Measurements from ENCODE around the gene TTR.

TTR gene

GRCh38 chr18:31579375-31579774, 12.3 kb upstream of the TTR start:
- no peak for DNase-seq

DNA sequence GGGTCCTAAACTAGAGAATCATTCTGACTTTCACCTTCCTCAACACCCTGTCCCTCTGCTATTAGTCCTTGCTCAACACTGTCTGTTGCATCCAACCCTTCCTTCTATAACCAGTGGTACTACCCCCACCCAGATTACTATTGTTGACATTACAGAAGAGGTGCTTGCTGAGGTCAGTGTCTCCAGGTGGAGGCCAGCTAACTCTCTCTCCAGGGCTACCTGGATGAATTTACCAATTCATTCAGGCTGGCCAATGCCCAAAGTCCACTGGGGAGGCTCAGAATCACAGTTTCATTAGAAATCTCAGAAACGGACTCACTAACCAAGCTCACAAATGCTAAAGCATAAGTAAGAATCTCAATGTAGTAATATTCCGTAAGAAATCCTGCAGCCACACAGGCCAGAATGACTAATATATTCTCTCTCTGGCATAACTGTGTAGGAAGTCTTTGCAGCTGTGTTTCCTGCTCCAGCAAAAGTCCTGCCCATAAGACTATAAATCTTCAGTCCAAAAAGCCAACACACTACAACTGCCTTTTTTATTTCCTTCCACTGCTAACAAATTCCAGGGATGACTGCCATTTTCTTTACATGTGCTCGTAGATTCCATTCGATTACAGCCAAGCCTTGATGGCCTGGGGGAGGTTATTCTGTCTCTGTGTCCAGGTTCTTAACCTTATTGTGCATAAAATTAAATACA, 10.0 kb upstream of the TTR start:
- DNase-seq, result no peak

- no peak for DNase-seq
Measured at GRCh38 chr18:31583185-31583854, 8.4 kb upstream of the TTR start.

DNA sequence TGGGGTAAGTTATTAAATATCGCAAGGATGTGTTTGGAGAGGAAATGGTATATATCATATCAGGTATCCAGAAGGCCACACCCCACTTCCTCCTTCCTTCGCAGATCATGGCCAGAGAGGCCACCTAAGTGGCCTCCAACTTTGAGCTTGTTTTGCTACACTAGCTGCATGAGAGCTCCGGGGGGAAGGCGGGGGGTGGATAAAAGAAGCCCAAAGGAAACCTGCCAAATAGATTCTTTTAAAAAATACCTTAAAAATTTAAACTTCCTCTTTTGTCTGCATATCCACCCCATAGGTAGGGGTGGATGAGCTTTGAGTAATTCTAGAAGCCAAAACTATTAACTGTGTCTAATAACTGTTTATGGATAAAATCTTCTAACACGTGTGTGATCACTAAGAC, 5.7 kb upstream of the TTR start:
- DNase-seq, result no peak

- DNase-seq, result no peak
Measured at GRCh38 chr18:31586616-31587015, 5.1 kb upstream of the TTR start.

- no peak for DNase-seq
Measured at GRCh38 chr18:31587529-31587928, 4.1 kb upstream of the TTR start.

DNA sequence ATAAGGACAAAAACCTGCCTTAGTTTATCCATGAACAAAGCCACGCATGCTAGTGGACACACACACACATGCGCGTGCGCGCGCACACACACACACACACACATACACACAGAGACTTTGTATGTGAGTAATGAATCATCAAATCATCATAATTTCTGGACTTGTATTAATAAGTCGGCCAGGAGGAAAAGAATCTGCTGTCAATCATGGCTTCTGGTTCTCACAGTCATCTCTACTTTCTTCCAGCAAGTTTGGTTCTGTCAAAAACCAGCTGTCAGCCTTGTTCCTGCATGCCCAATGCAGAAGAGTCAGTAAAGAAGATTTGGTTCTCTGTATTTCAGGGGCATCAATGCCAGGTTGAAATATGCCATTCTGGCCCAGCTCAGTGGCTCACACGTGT, 1.1 kb upstream of the TTR start:
- no peak for DNase-seq

DNA sequence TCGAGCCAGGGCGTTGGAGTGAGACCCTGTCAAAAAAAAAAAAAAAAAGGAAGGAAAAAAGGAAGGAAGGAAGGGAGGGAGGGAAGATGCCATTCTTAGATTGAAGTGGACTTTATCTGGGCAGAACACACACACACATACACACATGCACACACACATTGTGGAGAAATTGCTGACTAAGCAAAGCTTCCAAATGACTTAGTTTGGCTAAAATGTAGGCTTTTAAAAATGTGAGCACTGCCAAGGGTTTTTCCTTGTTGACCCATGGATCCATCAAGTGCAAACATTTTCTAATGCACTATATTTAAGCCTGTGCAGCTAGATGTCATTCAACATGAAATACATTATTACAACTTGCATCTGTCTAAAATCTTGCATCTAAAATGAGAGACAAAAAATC, 564 bp upstream of the TTR start:
- no peak for DNase-seq

- no peak for DNase-seq
Measured at GRCh38 chr18:31592506-31593157, 955 bp downstream of the TTR start.

DNA sequence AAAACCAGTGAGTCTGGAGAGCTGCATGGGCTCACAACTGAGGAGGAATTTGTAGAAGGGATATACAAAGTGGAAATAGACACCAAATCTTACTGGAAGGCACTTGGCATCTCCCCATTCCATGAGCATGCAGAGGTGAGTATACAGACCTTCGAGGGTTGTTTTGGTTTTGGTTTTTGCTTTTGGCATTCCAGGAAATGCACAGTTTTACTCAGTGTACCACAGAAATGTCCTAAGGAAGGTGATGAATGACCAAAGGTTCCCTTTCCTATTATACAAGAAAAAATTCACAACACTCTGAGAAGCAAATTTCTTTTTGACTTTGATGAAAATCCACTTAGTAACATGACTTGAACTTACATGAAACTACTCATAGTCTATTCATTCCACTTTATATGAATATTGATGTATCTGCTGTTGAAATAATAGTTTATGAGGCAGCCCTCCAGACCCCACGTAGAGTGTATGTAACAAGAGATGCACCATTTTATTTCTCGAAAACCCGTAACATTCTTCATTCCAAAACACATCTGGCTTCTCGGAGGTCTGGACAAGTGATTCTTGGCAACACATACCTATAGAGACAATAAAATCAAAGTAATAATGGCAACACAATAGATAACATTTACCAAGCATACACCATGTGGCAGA, 3.6 kb downstream of the TTR start:
- no peak for DNase-seq

GRCh38 chr18:31596081-31596872, 4.6 kb downstream of the TTR start:
- DNase-seq, result no peak

- DNase-seq, result no peak
Measured at GRCh38 chr18:31598021-31598805, 6.5 kb downstream of the TTR start.

DNA sequence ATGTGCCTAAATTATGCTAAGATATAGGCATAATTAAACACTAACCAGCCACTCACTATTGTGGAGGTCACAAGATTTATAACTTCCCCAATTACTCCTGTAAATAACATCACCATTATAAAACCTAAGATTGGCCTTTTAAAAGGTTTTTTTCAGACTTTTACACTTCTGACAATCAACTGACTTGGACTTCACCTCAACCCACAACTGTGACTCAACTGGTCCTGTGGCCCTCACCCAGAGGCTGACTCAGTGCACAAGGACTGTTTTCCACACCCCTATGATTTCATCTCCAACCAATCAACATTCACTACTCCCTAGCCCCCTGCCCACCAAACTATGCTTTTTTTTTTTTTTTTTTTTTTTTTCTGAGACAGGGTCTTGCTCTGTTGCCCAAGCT, 11.6 kb downstream of the TTR start:
- DNase-seq, result no peak

- DNase-seq, result no peak
Measured at GRCh38 chr18:31606265-31606664, 14.6 kb downstream of the TTR start.

DNA sequence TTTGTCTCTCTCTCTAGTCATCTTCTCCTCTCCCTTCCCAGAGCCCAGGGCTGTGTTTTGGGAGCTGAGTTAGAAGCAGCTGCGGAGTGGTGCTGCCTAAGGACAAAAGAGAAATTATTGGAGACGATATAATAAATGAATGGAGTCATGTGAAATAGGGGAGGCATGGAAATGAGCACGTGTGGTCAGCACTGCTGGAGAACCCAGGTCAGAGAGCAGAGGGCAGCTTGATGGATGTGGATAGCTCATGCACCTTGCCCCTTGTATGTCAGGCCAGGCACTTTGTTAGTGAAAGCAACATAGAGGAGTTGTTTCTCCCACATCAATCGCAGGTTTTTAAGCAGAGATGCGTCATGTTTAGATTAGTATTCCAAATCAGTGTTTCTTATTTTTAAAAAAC, 15.7 kb downstream of the TTR start:
- DNase-seq, result no peak

DNA sequence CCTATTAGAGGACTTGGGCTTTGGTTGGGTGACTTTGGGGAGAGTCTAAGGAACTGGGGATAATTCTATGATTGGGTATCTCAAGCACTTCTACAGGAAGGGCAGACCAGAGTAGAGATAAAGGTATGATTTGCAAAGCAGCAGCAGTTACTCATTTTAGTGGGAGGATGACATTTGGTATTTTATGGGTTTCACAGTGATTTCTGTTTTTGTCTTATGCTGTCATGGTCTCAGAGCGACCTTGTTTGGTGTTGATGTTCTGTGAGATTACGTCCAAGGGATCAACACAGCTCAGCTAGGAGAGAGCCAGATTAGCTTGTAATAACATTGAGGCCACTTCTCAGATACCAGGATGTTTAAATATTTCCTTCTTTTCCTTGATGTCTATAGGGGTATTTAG, 18.2 kb downstream of the TTR start:
- no peak for DNase-seq

- peak; percentile 24 for DNase-seq
Measured at GRCh38 chr18:31610286-31611205, 18.9 kb downstream of the TTR start.

DNA sequence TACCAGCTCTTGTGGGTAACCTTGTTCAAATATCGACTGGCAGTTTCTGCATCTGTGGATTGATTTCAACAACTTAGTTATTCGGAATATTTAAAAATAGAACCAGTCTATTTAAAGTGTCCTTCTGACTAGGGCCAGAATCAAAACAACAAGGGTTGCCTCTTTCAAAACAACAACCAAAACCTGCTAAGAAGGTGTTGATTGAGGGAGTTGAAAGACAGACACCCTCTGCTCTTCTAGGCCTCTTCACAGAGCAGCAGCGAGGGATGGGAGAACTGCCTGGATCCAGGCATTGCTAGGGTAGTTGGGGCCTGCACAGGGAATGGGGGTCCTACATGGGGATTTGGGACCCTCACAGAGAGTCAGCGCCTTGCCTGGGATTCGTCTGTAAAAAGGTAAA, 19.8 kb downstream of the TTR start:
- DNase-seq, result no peak

GRCh38 chr18:31612124-31612523, 20.4 kb downstream of the TTR start:
- no peak for DNase-seq

GRCh38 chr18:31614044-31614443, 22.4 kb downstream of the TTR start:
- DNase-seq, result no peak

GRCh38 chr18:31616586-31616985, 24.9 kb downstream of the TTR start:
- DNase-seq, result no peak
